Measurements from ENCODE around the gene SDF4.

Gene SDF4

GRCh38 chr1:1245817-1246576 lies 14.2 kb upstream of the SDF4 start:
- Histone ChIP-seq H3K4me3 (ENCODE audit: low read depth in 1 of 2, low read length in 2 of 2) (no peak overlapping the region), H3K4me1 (ENCODE audit: control insufficient read depth in 1 of 2, insufficient read depth in 2 of 2, low read length in 2 of 2) (peaks cover 0 to 6% of the 10 kb centered on the region in 2 donors), H3K36me3 (ENCODE audit: control insufficient read depth in 1 of 2, insufficient read depth in 2 of 2, low read length in 2 of 2) (no peaks in the 10 kb centered on the region), H3K27me3 (ENCODE audit: low read depth, low read length) (peaks cover 5% of the 10 kb centered on the region), H3K9me3 (ENCODE audit: control insufficient read depth in 1 of 2, low read length in 2 of 2) (no peaks in the 10 kb centered on the region), H3K27ac (ENCODE audit: low read length) (no peak overlapping the region)

GRCh38 chr1:1245178-1245816 lies 13.5 kb upstream of the SDF4 start:
- Histone ChIP-seq H3K4me1 (ENCODE audit: control insufficient read depth in 1 of 2, insufficient read depth in 2 of 2, low read length in 2 of 2) (peaks cover 0 to 6% of the 10 kb centered on the region in 2 donors), H3K27ac (ENCODE audit: low read length) (no peak overlapping the region), H3K36me3 (ENCODE audit: control insufficient read depth in 1 of 2, insufficient read depth in 2 of 2, low read length in 2 of 2) (no peaks in the 10 kb centered on the region), H3K27me3 (ENCODE audit: low read depth, low read length) (peaks cover 5% of the 10 kb centered on the region), H3K9me3 (ENCODE audit: control insufficient read depth in 1 of 2, low read length in 2 of 2) (no peaks in the 10 kb centered on the region), H3K4me3 (ENCODE audit: low read depth in 1 of 2, low read length in 2 of 2) (no peak overlapping the region)

- no peaks in the 10 kb centered on the region for H3K36me3 ChIP-seq (ENCODE audit: control insufficient read depth in 1 of 2, insufficient read depth in 2 of 2, low read length in 2 of 2)
- H3K27ac ChIP-seq (ENCODE audit: low read length): no peak overlapping the region
- H3K4me3 ChIP-seq (ENCODE audit: low read depth in 1 of 2, low read length in 2 of 2): no peak overlapping the region
- no peaks in the 10 kb centered on the region for H3K9me3 ChIP-seq (ENCODE audit: control insufficient read depth in 1 of 2, low read length in 2 of 2)
- H3K27me3 ChIP-seq (ENCODE audit: low read depth, low read length): peaks cover 11% of the 10 kb centered on the region
- H3K4me1 ChIP-seq (ENCODE audit: control insufficient read depth in 1 of 2, insufficient read depth in 2 of 2, low read length in 2 of 2): peaks cover 0 to 6% of the 10 kb centered on the region in 2 donors
Observed at GRCh38 chr1:1244192-1244811, 12.5 kb upstream of the SDF4 start.

- Histone ChIP-seq H3K9me3 (ENCODE audit: control insufficient read depth in 1 of 2, low read length in 2 of 2) (no peaks in the 10 kb centered on the region), H3K4me1 (ENCODE audit: control insufficient read depth in 1 of 2, insufficient read depth in 2 of 2, low read length in 2 of 2) (peaks cover 0 to 6% of the 10 kb centered on the region in 2 donors), H3K4me3 (ENCODE audit: low read depth in 1 of 2, low read length in 2 of 2) (no peak overlapping the region), H3K27me3 (ENCODE audit: low read depth, low read length) (peaks cover 11% of the 10 kb centered on the region), H3K27ac (ENCODE audit: low read length) (no peak overlapping the region), H3K36me3 (ENCODE audit: control insufficient read depth in 1 of 2, insufficient read depth in 2 of 2, low read length in 2 of 2) (no peaks in the 10 kb centered on the region)
Observed at GRCh38 chr1:1243807-1244191, 12.0 kb upstream of the SDF4 start.

GRCh38 chr1:1243266-1243660 lies 11.5 kb upstream of the SDF4 start:
- H3K36me3 ChIP-seq (ENCODE audit: control insufficient read depth in 1 of 2, insufficient read depth in 2 of 2, low read length in 2 of 2): no peaks in the 10 kb centered on the region
- H3K9me3 ChIP-seq (ENCODE audit: control insufficient read depth in 1 of 2, low read length in 2 of 2): no peaks in the 10 kb centered on the region
- H3K27ac ChIP-seq (ENCODE audit: low read length): no peak overlapping the region
- H3K27me3 ChIP-seq (ENCODE audit: low read depth, low read length): peaks cover 11% of the 10 kb centered on the region
- H3K4me1 ChIP-seq (ENCODE audit: control insufficient read depth in 1 of 2, insufficient read depth in 2 of 2, low read length in 2 of 2): peaks cover 0 to 6% of the 10 kb centered on the region in 2 donors
- no peak overlapping the region for H3K4me3 ChIP-seq (ENCODE audit: low read depth in 1 of 2, low read length in 2 of 2)

- H3K27me3 ChIP-seq (ENCODE audit: low read depth, low read length): peaks cover 10% of the 10 kb centered on the region
- H3K4me1 ChIP-seq (ENCODE audit: control insufficient read depth in 1 of 2, insufficient read depth in 2 of 2, low read length in 2 of 2): peaks cover 0 to 6% of the 10 kb centered on the region in 2 donors
- H3K36me3 ChIP-seq (ENCODE audit: control insufficient read depth in 1 of 2, insufficient read depth in 2 of 2, low read length in 2 of 2): no peaks in the 10 kb centered on the region
- no peak overlapping the region for H3K27ac ChIP-seq (ENCODE audit: low read length)
- no peaks in the 10 kb centered on the region for H3K9me3 ChIP-seq (ENCODE audit: control insufficient read depth in 1 of 2, low read length in 2 of 2)
- no peak overlapping the region for H3K4me3 ChIP-seq (ENCODE audit: low read depth in 1 of 2, low read length in 2 of 2)
Observed at GRCh38 chr1:1242461-1243265, 10.9 kb upstream of the SDF4 start.

GRCh38 chr1:1241588-1242219 lies 9.9 kb upstream of the SDF4 start:
- H3K4me3 ChIP-seq (ENCODE audit: low read depth in 1 of 2, low read length in 2 of 2): no peak overlapping the region
- peaks cover 5% of the 10 kb centered on the region for H3K27me3 ChIP-seq (ENCODE audit: low read depth, low read length)
- no peak overlapping the region for H3K27ac ChIP-seq (ENCODE audit: low read length)
- H3K4me1 ChIP-seq (ENCODE audit: control insufficient read depth in 1 of 2, insufficient read depth in 2 of 2, low read length in 2 of 2): peaks cover 0 to 6% of the 10 kb centered on the region in 2 donors
- H3K9me3 ChIP-seq (ENCODE audit: control insufficient read depth in 1 of 2, low read length in 2 of 2): no peaks in the 10 kb centered on the region
- H3K36me3 ChIP-seq (ENCODE audit: control insufficient read depth in 1 of 2, insufficient read depth in 2 of 2, low read length in 2 of 2): no peaks in the 10 kb centered on the region

- Histone ChIP-seq H3K4me1 (ENCODE audit: control insufficient read depth in 1 of 2, insufficient read depth in 2 of 2, low read length in 2 of 2) (peaks cover 0 to under 1% of the 10 kb centered on the region in 2 donors), H3K27ac (ENCODE audit: low read length) (no peak overlapping the region), H3K9me3 (ENCODE audit: control insufficient read depth in 1 of 2, low read length in 2 of 2) (no peaks in the 10 kb centered on the region), H3K27me3 (ENCODE audit: low read depth, low read length) (peaks cover 5% of the 10 kb centered on the region), H3K4me3 (ENCODE audit: low read depth in 1 of 2, low read length in 2 of 2) (no peak overlapping the region), H3K36me3 (ENCODE audit: control insufficient read depth in 1 of 2, insufficient read depth in 2 of 2, low read length in 2 of 2) (no peaks in the 10 kb centered on the region)
Observed at GRCh38 chr1:1240822-1241587, 9.2 kb upstream of the SDF4 start.

- no peak overlapping the region for H3K27ac ChIP-seq (ENCODE audit: low read length)
- peaks cover 5% of the 10 kb centered on the region for H3K27me3 ChIP-seq (ENCODE audit: low read depth, low read length)
- H3K4me1 ChIP-seq (ENCODE audit: control insufficient read depth in 1 of 2, insufficient read depth in 2 of 2, low read length in 2 of 2): no peaks in the 10 kb centered on the region
- H3K36me3 ChIP-seq (ENCODE audit: control insufficient read depth in 1 of 2, insufficient read depth in 2 of 2, low read length in 2 of 2): peaks cover 0 to under 1% of the 10 kb centered on the region in 2 donors
- H3K9me3 ChIP-seq (ENCODE audit: control insufficient read depth in 1 of 2, low read length in 2 of 2): no peaks in the 10 kb centered on the region
- H3K4me3 ChIP-seq (ENCODE audit: low read depth in 1 of 2, low read length in 2 of 2): no peak overlapping the region
Observed at GRCh38 chr1:1240348-1240732, 8.5 kb upstream of the SDF4 start.

GRCh38 chr1:1239614-1240347 lies 8.0 kb upstream of the SDF4 start:
- H3K27ac ChIP-seq (ENCODE audit: low read length): no peak overlapping the region
- no peak overlapping the region for H3K4me3 ChIP-seq (ENCODE audit: low read depth in 1 of 2, low read length in 2 of 2)
- peaks cover 0 to 6% of the 10 kb centered on the region in 2 donors for H3K36me3 ChIP-seq (ENCODE audit: control insufficient read depth in 1 of 2, insufficient read depth in 2 of 2, low read length in 2 of 2)
- H3K27me3 ChIP-seq (ENCODE audit: low read depth, low read length): peaks cover 5% of the 10 kb centered on the region
- H3K9me3 ChIP-seq (ENCODE audit: control insufficient read depth in 1 of 2, low read length in 2 of 2): no peaks in the 10 kb centered on the region
- no peaks in the 10 kb centered on the region for H3K4me1 ChIP-seq (ENCODE audit: control insufficient read depth in 1 of 2, insufficient read depth in 2 of 2, low read length in 2 of 2)
